Muscle layer of duodenum (tissue), 2 donors: ENCODE data around the gene GIPC3.

Experiments used
- H3K27ac ChIP-seq: one replicate; pipeline ENCODE4 v1.7.0; 2013; ENCODE audit warnings: mild to moderate bottlenecking, low read length
- H3K27me3 ChIP-seq: one replicate; pipeline ENCODE4 v1.7.0; 2013; ENCODE audit warnings: low read depth, mild to moderate bottlenecking, control low read depth, low read length
- H3K36me3 ChIP-seq, 2 donors: one replicate each; pipeline ENCODE4 v1.7.0; 2013; ENCODE audit warnings: low read length in 2 of 2, control low read depth in 1 of 2, mild to moderate bottlenecking in 1 of 2; ENCODE audit not compliant: insufficient read depth in 2 of 2, control insufficient read depth in 1 of 2
- H3K4me1 ChIP-seq, 2 donors: one replicate each; pipeline ENCODE4 v1.7.0; 2013; ENCODE audit warnings: low read length in 2 of 2, mild to moderate bottlenecking in 2 of 2, control low read depth in 1 of 2, moderate library complexity in 1 of 2; ENCODE audit not compliant: insufficient read depth in 2 of 2, control insufficient read depth in 1 of 2
- H3K4me3 ChIP-seq, 2 donors: one replicate each; pipeline ENCODE4 v1.7.0; 2013; ENCODE audit warnings: low read length in 2 of 2, low read depth in 1 of 2, mild to moderate bottlenecking in 1 of 2
- H3K9me3 ChIP-seq, 2 donors: one replicate each; pipeline ENCODE4 v1.7.0; 2013; ENCODE audit warnings: low read length in 2 of 2, control low read depth in 1 of 2, mild to moderate bottlenecking in 1 of 2; ENCODE audit not compliant: control insufficient read depth in 1 of 2
- donor health status: healthy.

GIPC3 gene

DNA sequence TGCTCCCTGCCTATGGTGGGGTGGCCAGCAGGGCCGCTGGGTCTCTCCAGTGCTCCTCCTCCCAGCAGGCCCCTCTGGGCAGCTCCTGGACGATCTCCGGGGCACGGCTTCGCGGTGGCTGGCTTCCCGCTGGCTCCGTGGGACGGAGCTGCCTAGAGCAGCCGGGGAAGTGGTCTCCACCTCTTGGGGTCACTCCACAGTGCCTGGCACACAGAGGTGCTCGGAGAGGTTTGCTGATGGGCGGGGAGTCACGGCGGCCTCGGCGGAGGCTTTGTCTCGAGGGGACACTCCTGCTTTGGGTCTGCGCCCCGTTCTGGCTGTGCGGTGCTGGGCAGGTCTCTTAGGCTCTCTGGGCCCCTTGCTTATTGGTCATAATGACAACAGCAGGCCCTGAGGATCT, 51.2 kb downstream of the GIPC3 start:
- H3K27ac ChIP-seq: no peak overlapping the region
- H3K4me1 ChIP-seq: no peaks in the 10 kb centered on the region
- H3K9me3 ChIP-seq: no peaks in the 10 kb centered on the region
- H3K27me3 ChIP-seq: no peaks in the 10 kb centered on the region
- peaks cover 19 to 72% of the 10 kb centered on the region in 2 donors for H3K36me3 ChIP-seq
- no peak overlapping the region for H3K4me3 ChIP-seq

- H3K36me3 ChIP-seq: peaks cover 15 to 72% of the 10 kb centered on the region in 2 donors
Observed at GRCh38 chr19:3636962-3637361, 51.7 kb downstream of the GIPC3 start.

DNA sequence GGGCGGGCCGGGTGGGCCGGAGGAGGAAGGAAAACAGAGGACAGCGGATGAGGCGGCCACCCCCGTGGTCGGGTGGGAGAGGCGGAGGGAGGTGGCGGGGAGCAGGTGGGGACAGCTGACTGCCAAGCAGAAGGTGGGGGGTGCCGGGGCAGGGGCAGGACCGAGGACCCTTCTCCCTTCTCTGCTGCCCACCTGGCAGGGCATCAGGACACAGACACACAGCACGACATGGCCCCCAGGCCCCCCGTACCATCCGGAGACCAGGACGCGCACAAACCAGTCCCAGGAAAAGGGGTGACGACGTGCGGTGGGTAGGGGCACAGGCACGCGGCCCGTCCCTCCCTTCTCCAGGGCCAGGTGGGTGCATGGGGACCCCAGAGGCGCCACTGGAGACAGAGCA, 52.3 kb downstream of the GIPC3 start:
- H3K36me3 ChIP-seq: peaks cover 10 to 72% of the 10 kb centered on the region in 2 donors
- no peaks in the 10 kb centered on the region for H3K4me1 ChIP-seq
- H3K9me3 ChIP-seq: no peaks in the 10 kb centered on the region
- no peak overlapping the region for H3K4me3 ChIP-seq
- H3K27me3 ChIP-seq: no peaks in the 10 kb centered on the region
- H3K27ac ChIP-seq: no peak overlapping the region

More at GRCh38 chr19:3636962-3637361, 51.7 kb downstream of the GIPC3 start:
- Histone ChIP-seq H3K27me3 (no peaks in the 10 kb centered on the region), H3K4me1 (no peaks in the 10 kb centered on the region), H3K4me3 (no peak overlapping the region), H3K9me3 (no peaks in the 10 kb centered on the region), H3K27ac (no peak overlapping the region)

DNA sequence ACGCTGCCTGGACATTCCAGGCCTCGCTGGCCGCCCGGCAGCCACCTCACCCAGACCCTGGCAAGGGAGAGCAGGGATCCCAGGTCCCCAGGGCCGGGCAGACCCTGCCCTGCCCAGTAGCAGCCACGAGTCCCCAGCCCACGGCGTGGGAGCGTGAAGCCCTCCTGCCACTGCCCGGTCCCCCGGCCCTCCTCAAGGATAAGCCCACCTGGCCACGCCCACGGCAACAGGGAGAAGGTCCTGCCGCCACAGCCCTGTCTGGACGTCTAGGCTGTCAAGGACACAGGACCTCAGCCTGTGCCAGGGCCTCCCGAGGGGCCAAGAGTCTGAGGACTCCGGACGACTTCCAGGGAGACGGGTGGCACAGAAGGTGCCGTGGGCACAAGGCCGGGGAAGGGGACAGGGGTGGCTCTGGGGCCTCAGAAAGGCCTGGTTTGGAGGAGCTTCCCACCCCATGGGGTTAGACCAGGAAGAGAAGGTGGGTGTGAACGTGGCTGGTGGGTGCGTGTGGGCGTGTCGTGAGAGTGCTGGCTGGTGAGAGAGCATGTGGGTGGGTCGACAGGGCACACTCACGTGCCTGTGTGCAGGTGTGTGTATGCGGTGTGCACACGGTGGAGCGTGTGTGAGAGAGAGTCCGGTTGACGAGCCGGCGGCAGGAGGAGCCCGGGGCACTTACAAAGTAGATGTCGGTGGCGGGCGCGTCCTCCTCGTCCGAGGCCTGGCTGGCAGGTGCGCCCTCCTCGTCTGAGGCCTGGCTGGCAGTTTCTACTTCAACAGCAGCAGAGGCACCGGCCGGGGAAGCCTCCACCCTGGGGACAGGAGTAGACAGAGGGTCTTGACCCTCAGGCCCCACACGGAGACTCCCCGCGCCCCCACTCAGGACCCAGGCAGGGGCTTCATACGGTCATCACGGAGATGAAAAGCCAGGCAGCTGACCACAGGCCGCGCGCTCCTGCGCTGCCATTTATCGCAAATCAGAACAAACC, 53.2 kb downstream of the GIPC3 start:
- Histone ChIP-seq H3K4me3 (no peak overlapping the region), H3K27me3 (no peaks in the 10 kb centered on the region), H3K4me1 (no peaks in the 10 kb centered on the region), H3K9me3 (no peaks in the 10 kb centered on the region), H3K36me3 (peaks cover 10 to 69% of the 10 kb centered on the region in 2 donors), H3K27ac (no peak overlapping the region)

- Histone ChIP-seq H3K9me3 (no peaks in the 10 kb centered on the region), H3K27ac (no peak overlapping the region), H3K36me3 (peaks cover 10 to 77% of the 10 kb centered on the region in 2 donors)
Observed at GRCh38 chr19:3639479-3639878, 54.2 kb downstream of the GIPC3 start.

GRCh38 chr19:3641515-3642269, 56.4 kb downstream of the GIPC3 start:
- Histone ChIP-seq H3K4me3 (no peak overlapping the region), H3K27me3 (no peaks in the 10 kb centered on the region), H3K36me3 (peaks cover 10 to 80% of the 10 kb centered on the region in 2 donors), H3K9me3 (no peaks in the 10 kb centered on the region), H3K27ac (no peak overlapping the region), H3K4me1 (peaks cover 0 to 5% of the 10 kb centered on the region in 2 donors)

More at GRCh38 chr19:3639479-3639878, 54.2 kb downstream of the GIPC3 start:
- H3K4me1 ChIP-seq: peaks cover 0 to 1% of the 10 kb centered on the region in 2 donors
- no peaks in the 10 kb centered on the region for H3K27me3 ChIP-seq
- no peak overlapping the region for H3K4me3 ChIP-seq

- H3K9me3 ChIP-seq: no peaks in the 10 kb centered on the region
- H3K27ac ChIP-seq: no peak overlapping the region
- no peaks in the 10 kb centered on the region for H3K27me3 ChIP-seq
- no peak overlapping the region for H3K4me3 ChIP-seq
- peaks cover 10 to 76% of the 10 kb centered on the region in 2 donors for H3K36me3 ChIP-seq
- peaks cover 0 to 5% of the 10 kb centered on the region in 2 donors for H3K4me1 ChIP-seq
Observed at GRCh38 chr19:3642296-3642695, 57.0 kb downstream of the GIPC3 start.
